Activated CD8-positive, alpha-beta memory T cell treated with anti-CD3 and anti-CD28 coated beads, Interleukin-2, amount 50 U/mL, for 4 hours (primary cell): ENCODE results near the gene SLC34A1.
A peak's percentile ranks its signal among the peaks of the same experiment; 100 is the strongest.

Source experiments
- DNase-seq: peaks from one replicate; pipeline ENCODE4 v3.0.0-alpha.2; 2020

Gene SLC34A1

DNA sequence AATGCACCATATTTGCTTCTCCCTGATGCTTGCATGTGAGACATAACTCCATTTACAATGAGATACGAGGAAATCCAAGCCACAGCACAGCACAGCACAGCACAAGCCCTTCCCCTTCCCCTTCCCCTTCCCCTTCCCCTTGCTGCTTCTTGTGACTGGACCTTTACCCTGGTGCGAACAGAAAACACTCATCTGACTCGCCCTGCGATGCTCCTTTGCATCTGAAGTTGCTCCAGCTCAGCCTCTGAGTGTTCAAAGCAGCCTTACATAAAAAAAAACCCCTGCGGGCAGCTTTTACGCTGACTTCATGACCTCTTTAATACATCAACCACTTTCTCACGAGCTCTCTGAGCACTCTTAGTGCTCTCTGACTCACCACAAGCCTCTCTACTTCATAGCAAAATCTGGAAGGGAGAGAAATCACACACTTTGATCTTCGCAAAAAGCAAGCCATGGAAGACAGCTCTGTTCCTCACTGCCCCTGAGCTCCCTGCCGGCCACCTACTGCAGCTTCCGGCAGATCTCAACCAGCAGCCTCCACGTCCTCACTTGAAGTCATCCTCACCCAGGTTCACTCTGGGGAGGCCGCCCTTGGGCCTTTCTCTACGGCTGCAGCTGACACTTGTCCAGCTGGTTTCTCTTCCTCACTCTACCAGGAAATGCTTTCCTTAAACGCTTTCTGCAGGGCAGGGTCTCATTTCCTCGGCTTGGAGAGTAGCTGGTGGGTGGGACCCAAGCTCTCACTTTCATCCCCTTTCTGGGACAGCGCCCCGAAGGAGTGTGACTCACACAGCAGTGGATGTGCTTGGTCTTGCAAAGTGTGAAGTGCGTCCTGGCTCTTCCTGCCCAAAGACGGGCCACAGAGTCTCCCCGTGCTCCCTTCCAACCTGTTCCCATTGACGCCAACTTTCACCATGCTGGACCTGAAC is 5.3 kb downstream of the SLC34A1 start:
- DNase-seq, result peak; percentile 47

- DNase-seq, result peak; percentile 89
Measured at GRCh38 chr5:177390363-177391300, 6.4 kb downstream of the SLC34A1 start.

DNA sequence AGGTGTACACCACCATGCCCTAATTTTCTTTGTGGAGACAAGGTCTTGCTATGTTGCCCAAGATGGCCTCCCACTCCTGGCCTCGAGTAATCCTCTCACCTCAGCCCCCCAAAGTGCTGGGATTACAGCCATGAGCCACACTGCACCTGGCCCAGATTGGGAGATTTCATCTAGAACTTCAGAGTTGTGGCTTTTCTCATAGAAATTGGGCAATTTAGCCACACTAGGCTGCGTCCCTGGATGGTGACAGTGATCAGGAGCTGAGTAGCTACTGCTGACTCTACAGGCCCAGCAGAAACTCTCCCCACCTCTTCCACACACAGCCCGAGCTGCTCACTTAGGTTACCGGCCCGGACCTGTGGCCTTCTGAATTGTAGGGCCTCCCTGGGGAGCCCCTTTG is 8.5 kb downstream of the SLC34A1 start:
- no peak for DNase-seq

- no peak for DNase-seq
Measured at GRCh38 chr5:177393206-177393765, 9.1 kb downstream of the SLC34A1 start.

DNA sequence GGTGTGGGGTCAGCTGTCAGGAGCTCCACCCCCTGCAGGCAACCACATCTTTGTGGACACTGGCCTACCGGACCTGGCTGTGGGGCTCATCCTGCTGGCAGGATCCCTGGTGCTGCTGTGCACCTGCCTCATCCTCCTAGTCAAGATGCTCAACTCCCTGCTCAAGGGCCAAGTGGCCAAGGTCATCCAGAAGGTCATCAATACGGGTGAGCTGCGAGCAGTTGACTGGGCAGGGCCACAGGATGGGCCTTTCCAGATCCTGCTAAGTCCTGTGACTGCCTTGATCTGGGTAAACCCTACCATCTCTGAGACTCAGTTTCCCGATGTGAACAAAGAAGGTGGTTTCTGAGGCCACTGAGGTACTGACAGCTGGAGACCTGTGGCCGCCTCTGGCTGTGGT is 9.8 kb downstream of the SLC34A1 start:
- DNase-seq, result no peak

DNA sequence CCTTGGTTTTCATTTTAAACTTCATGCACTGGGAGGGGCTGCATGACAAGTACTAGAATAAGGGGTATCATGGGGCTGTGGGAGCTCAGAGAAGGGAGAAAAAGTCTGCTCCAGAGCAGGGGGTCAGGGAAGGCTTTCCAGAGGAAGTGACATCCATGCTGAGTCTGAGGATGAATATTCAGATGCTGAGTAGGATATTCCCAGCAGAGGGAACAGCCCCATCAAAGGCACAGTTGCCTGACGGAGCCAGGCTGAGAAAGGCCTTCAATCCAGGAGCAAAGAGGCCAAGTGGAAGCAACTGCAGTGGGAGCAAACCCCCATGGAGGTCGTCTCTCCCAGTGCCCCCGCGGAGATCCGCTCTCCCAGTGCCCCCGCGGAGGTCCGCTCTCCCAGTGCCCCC is 11.8 kb downstream of the SLC34A1 start:
- DNase-seq, result no peak

GRCh38 chr5:177396807-177397206 is 12.6 kb downstream of the SLC34A1 start:
- DNase-seq, result no peak

GRCh38 chr5:177397875-177398390 is 13.7 kb downstream of the SLC34A1 start:
- DNase-seq, result no peak

GRCh38 chr5:177399997-177400868 is 16.0 kb downstream of the SLC34A1 start, which contains the start of gene PFN3:
TSS of gene PFN3 (minus strand) at chr5:177400661. CDS start at chr5:177400576, 85 bp downstream.
- DNase-seq, result no peak

GRCh38 chr5:177402271-177403043 is 18.2 kb downstream of the SLC34A1 start:
- peak; percentile 62 for DNase-seq

DNA sequence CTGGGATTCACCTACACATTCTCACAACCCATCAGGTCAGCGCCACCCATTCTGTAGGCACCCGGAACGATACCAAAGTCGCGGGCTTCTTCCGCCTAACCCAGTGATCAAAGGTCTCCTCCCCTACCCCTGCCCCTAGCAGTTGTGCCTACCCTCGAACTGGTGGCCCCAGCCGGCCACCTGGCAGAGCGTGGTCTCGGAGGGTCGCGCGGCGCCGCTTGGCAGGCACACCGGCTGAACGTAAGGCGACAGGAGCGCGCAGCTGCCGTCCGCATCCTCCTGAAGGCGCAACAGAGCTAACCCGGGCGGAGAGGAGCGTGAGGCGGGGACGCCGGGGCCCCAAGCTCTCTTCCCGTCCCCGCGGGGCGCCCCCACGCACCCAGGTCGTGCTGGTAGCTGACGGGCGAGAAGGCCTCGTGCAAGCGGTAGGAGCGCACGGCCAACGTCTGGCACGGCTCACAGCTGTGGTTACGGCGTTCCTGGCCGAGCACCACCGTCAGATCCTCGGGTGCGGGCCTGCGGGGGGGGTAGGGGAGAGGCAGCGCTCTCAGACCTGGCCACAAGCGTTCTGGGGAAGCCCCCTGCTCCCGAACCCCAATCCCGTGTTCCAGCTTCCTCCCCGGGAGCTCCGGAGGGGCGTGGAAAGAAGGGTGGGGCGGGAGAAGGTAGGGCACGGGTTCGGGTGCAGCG is 19.0 kb downstream of the SLC34A1 start:
- peak; percentile 56 for DNase-seq

GRCh38 chr5:177403792-177404640 is 19.8 kb downstream of the SLC34A1 start:
- DNase-seq, result peak; percentile 85

DNA sequence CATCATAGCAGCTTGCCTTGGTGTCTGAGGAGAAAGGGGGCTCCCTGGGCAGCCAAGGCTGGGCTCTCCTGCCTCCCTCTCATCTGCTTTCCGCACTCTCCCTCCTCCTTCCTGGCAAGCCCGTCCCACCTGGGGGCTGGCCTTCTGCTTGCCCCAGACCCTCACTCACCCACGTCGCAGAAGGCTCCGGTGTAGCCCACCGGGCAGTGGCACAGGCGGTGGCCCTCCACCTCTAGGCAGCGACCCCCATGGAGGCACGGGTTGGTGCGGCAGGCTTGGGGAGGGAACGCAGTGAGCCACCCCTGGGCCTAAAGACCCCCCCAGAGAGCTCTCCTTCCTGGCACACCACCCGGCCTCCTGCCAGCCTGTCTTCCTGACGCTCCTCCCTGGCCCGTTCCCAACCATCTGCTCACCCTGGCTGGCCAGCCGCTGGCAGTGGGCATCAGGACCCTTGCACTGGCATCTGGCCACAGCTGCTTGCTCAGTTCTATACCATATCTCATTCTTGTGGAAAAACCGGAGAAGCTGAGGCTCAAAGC is 20.5 kb downstream of the SLC34A1 start:
- DNase-seq, result no peak

DNA sequence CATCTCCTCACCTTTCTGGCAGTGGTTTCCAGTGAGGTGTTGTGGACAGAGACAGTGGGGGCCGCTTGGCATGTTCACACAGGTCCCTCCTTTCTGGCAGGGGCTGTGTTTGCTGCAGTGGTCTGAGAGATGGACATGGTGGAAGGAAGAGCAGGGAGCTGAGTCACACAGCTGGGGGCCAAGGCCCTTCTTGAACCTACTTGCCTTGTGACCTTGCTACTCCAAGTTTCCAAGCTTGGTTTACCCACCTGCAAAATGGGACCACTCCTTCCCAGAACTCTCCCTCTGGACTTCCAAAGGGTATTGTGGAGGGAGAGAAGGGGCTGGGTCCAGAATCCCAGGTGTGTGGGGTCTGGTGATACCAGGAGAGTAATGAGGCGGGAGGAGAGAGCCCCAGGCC is 21.1 kb downstream of the SLC34A1 start:
- no peak for DNase-seq

- no peak for DNase-seq
Measured at GRCh38 chr5:177405805-177406204, 21.6 kb downstream of the SLC34A1 start.

GRCh38 chr5:177409043-177409801 is 25.0 kb downstream of the SLC34A1 start, which contains the start of gene F12:
TSS of gene F12 (minus strand) at chr5:177409564. CDS start at chr5:177409527, 37 bp downstream.
- DNase-seq, result no peak

DNA sequence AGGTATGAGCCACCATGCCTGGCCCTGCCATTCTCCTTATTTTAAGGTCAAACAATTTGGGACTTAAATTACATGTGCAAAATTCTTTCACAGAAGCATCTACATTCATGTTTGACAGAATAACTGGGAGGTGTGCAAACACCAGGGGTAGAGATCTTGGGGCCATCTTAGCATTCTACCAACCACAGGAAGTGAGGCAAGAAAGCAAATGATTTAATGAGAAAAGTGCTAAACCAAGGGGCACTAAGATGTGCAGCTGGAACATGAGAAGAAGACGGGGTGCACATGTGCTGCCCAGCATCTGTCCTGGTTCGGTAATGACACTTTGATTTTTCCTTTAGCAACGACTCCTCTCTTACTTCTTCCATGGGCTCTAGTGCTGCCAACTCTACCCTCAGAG is 26.3 kb downstream of the SLC34A1 start:
- DNase-seq, result no peak

- DNase-seq, result no peak
Measured at GRCh38 chr5:177412603-177413233, 28.5 kb downstream of the SLC34A1 start.
